Adrenal gland (tissue), 5 donors: Measurements from ENCODE around the gene ATXN1.
"Not testable (repeated sequence)": the region's sequence is repeated elsewhere in the genome, so short reads cannot be mapped to it uniquely, and the experiment has no call there.

Experiments used
- CTCF ChIP-seq, 6 experiments: fragments of 450-650 bp in 4 of 6; fragments of 200-600 bp in 2 of 6; sonication (generic) in 1 of 6; IDR thresholded peaks; 1 replicate in 5 of 6; 2 replicates in 1 of 6; pipeline versions ENCODE4 v1.5.1 to v1.8.0; 2016 to 2021; ENCODE audit warnings: antibody characterized with exemption in 6 of 6, mild to moderate bottlenecking in 2 of 6, moderate library complexity in 1 of 6
- POLR2A ChIP-seq, 2 donors: fragments of 450-650 bp; IDR thresholded peaks; one replicate each; pipeline ENCODE4 v1.6.1; 2017; ENCODE audit warnings: antibody characterized with exemption in 2 of 2, mild to moderate bottlenecking in 2 of 2, moderate library complexity in 1 of 2
- donor health status: DM: no; HTN: no; CAD: no.

- not testable (repeated sequence) for TF ChIP-seq POLR2A, CTCF (IDR thresholded peaks at IDR 0.05)
These were observed 220.9 kb downstream of the ATXN1 start for GRCh38 chr6:16540383-16540782.
